Measurements from ENCODE around the gene SV2C. TPM values are rescaled to one million over a fixed set of nuclear protein-coding genes. Genes with fewer than 3 reads are reported as not detected.
"Not testable (repeated sequence)": the region's sequence is repeated elsewhere in the genome, so short reads cannot be mapped to it uniquely, and the experiment has no call there.

The SV2C gene
- polyA plus RNA-seq, 1 donor = not detected

DNA sequence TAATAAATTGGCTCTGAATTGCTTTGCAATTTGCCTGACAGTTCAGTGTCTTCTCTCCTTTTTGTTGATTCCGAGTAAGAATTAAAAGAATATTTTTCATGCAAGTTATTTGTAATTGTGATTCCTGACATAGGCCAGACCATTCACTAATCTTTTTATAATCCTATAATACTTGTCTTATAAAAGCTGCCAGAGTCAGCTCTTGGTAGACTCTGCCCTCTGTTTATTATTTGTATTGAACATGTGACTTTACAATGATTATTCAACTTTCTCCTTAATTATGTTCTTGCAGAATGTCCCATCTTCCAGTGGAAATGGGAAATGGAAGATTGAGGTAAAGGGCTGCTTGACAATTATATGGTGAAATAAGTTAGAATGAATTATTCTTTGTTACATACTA, 121.0 kb downstream of the SV2C start:
- DNase-seq = no peak

- no peak for DNase-seq
These were observed 121.5 kb downstream of the SV2C start for GRCh38 chr5:76204713-76205112.

DNA sequence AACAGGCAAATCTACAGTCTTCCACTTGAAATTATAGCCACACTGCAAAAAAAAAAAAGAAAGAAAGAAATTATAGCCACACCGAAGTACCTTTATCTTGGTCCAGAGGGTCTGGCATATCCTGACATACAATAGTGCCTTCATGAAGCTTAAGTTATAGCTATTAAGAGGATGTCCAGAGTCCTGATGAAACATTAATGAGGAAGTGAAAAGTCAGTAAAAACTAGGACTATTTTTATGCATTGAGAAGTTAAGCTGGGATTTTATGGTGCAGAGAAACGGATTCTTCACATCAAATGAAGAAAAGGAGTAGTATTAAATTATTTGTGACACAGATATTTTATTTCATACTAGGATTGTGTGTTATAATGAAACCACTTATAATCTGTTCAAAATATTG, 123.9 kb downstream of the SV2C start:
- DNase-seq = no peak

- no peak for DNase-seq
These were observed 126.1 kb downstream of the SV2C start for GRCh38 chr5:76209297-76209696.

- DNase-seq = no peak
These were observed 127.8 kb downstream of the SV2C start for GRCh38 chr5:76210946-76211345.

- no peak for DNase-seq
These were observed 130.7 kb downstream of the SV2C start for GRCh38 chr5:76213858-76214257.

DNA sequence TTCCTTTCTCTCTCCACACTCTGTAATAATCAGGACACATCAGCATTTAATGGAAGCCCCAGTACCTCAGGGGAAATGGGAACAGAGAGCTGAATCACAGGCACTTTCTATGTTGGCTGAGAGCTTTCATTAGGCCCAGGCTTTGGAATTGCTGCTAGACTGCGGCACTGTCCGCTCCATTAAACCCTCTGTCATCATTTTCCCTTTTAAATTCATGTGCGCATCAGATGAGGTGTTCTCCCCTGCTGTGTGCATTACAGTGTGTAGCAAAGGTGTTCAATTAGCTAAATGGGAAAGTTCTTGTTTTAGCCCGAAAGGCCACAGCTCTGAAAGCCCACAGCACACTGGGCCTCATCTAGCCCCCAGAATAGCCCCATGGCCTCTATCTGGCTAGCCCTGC, 133.6 kb downstream of the SV2C start:
- no peak for DNase-seq

DNA sequence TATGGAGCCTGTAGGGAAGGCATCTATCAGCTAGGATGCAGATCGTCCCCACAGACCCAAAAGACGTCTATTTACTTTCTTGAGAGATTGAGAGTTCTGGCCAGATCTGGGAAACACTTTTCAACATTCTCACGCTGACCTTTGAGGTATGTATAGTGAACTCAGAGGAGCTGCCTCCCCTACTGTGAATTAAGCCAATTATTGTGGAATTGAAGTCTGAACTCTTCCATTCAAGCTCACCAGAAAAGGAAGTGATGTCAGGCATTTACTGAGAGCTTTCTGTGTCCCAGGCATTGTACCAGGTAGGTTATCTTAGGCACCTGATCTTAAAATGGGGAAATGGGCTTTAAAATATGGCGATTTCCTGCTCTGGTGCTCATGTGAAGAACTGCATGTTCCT, 136.5 kb downstream of the SV2C start:
- no peak for DNase-seq

GRCh38 chr5:76221311-76221710, 138.1 kb downstream of the SV2C start:
- no peak for DNase-seq

DNA sequence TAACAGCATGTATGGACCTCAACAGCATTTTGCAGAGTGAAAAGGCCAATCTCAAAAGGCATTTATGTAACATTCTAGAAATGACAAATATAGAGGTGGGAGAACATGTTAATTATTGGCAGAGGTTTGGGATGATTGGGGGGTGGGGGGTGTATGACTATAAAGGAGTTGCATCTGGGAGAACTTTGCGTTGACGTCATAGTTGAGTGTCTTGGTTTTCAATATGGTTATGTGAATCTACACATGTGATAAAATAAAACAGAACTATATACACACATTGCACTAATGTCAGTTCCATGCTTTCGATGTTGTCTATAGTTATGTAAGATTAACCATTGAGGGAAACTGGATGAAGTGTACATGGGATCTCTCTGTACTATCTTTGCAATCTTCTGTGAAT, 139.1 kb downstream of the SV2C start:
- no peak for DNase-seq

- no peak for DNase-seq
These were observed 140.5 kb downstream of the SV2C start for GRCh38 chr5:76223696-76224095.

DNA sequence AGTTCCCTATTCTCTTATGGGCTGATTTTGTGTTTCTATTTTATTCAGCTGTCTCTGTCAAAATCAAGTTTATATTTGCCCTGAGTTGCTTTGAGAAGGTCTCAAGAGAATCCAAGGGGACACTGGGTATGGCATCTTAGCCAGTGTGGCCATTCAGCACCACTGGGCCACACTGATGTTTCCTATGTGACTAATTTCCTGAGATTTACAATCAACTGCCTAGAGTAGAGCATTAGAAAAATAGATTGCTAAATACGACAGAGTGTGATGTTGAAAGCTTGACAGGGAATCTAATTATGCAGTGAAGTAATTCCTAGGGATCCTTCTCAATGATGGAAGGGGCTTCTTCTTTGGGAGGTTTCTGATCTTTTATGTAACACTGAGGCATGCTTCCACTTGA, 141.7 kb downstream of the SV2C start:
- DNase-seq = no peak

- no peak for DNase-seq
These were observed 142.2 kb downstream of the SV2C start for GRCh38 chr5:76225336-76225735.

DNA sequence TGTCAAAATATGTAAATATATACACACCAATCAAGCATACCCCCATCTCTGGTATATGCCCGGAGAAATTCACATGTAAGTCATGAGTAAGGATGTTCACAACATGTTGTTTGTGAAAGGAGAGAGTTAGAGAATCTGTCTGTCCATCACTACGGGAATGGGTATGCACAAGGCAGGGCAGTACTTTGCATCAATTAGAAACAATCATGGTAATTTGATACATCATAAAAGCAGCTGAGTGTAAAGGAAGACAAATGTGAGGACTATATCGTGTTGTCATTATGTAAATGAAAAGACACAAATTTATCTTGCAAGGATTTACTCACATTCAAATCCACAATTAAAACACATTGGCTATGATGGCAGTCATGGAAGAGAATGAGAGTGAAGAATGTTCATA, 146.7 kb downstream of the SV2C start:
- no peak for DNase-seq

DNA sequence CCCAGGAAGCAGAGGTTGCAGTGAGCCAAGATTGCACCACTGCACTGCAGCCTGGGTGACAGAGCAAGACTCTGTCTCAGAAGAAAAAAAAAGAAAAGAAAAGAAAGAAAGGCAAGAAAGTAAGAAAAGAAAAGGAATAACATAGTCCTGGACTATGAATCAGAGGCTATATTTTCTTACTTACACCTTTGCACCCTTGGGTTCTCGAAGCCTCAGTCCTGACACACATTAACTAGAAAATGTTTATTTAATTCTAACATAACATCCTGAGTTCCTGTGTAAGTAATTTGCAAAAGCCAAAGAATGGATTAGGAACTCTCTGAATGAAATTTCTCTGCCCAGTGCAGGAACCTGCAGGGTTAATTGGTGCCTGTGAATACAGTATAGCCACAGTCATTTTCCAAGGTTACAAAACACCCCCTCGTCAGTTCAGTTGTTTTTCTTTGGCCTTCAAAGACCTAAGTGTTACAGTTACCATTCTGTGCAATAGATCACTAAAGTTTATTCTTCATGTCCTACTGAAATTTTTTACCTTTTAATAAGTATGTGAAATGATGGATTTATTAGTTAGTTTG, 147.6 kb downstream of the SV2C start:
- no peak for DNase-seq

- no peak for DNase-seq
These were observed 151.5 kb downstream of the SV2C start for GRCh38 chr5:76234665-76235064.

- no peak for DNase-seq
These were observed 153.5 kb downstream of the SV2C start for GRCh38 chr5:76236684-76237083.

GRCh38 chr5:76240336-76240735, 157.2 kb downstream of the SV2C start:
- no peak for DNase-seq

- not testable (repeated sequence) for DNase-seq
These were observed 159.0 kb downstream of the SV2C start for GRCh38 chr5:76242155-76242554.

DNA sequence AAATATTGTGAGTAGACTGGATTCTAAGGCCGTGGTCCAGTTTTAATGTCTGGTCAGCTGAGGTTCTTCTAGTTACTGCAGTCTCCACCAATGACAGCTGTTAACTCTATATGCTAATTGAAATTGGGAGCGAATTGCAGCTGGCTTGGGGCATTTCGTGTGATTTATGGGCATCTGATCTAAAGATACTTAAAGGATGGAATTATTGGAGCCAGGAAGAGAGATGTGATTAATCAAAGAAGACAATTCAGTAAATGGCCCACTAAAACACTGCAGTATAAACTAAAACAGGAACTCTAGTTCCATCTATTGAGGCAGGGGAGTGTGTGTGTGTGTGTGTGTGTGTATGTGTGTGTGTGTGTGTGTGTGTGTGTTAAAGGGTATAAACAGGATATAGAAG, 162.4 kb downstream of the SV2C start:
- no peak for DNase-seq

GRCh38 chr5:76249621-76250020, 166.4 kb downstream of the SV2C start:
- DNase-seq = no peak

GRCh38 chr5:76250463-76250862, 167.3 kb downstream of the SV2C start:
- DNase-seq = no peak

DNA sequence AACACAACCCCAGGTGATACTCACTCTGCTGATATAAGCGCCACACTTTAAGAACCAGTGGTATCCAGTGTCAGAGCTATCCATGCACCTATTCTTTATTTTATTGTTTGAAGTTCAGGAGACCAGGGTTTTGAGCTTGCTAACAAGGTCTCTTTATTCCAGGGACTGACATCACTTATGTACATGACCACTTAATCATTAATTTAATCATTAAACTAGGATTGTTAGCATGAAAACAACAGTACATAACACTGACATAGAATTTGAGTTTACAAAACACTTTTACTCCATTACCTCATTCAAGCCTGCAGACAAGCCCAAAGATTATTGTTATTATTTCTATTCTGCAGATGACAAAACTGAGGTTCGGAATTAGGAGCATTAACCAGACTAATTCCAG, 168.5 kb downstream of the SV2C start:
- no peak for DNase-seq

GRCh38 chr5:76252437-76252836, 169.3 kb downstream of the SV2C start:
- no peak for DNase-seq

- peak; percentile 54 for DNase-seq
These were observed 173.1 kb downstream of the SV2C start for GRCh38 chr5:76256116-76256889.

Measured in hindlimb muscle (tissue), 1 donor.